Measurements from ENCODE around the gene CYP4F12.

Gene CYP4F12

GRCh38 chr19:15633082-15633835, 39.6 kb upstream of the CYP4F12 start:
- TF ChIP-seq, protein P1, sequence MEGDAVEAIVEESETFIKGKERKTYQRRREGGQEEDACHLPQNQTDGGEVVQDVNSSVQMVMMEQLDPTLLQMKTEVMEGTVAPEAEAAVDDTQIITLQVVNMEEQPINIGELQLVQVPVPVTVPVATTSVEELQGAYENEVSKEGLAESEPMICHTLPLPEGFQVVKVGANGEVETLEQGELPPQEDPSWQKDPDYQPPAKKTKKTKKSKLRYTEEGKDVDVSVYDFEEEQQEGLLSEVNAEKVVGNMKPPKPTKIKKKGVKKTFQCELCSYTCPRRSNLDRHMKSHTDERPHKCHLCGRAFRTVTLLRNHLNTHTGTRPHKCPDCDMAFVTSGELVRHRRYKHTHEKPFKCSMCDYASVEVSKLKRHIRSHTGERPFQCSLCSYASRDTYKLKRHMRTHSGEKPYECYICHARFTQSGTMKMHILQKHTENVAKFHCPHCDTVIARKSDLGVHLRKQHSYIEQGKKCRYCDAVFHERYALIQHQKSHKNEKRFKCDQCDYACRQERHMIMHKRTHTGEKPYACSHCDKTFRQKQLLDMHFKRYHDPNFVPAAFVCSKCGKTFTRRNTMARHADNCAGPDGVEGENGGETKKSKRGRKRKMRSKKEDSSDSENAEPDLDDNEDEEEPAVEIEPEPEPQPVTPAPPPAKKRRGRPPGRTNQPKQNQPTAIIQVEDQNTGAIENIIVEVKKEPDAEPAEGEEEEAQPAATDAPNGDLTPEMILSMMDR (IDR thresholded peaks at IDR 0.05; ENCODE audit: low read depth, low read length): no peak
- Histone ChIP-seq H3K4me3 (ENCODE audit: low read depth, low read length) (no peak overlapping the region), H3K9me3 (no peaks in the 10 kb centered on the region), H3K27me3 (no peaks in the 10 kb centered on the region), H3K36me3 (no peaks in the 10 kb centered on the region), H3K4me1 (no peaks in the 10 kb centered on the region)
- DNase-seq: no peak

DNA sequence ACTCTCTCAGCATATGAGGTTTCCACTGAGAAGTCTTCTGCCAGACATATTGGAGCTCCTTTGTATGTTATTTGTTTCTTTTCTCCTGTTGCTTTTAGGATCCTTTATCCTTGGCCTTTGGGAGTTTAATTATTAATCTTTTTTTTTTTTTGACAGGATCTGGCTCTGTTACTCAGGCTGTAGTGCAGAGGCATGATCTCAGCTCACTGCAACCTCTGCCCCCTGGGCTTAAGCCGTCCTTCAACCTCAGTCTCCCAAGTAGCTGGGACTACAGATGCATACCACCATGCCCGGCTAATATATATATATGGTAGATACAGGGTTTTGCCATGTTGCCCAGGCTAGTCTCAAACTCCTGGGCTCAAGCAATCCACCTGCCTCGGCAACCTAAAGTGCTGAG, 38.8 kb upstream of the CYP4F12 start:
- DNase-seq: no peak
- TF ChIP-seq, protein P1 (IDR thresholded peaks at IDR 0.05; ENCODE audit: low read depth, low read length): no peak
- no peaks in the 10 kb centered on the region for H3K36me3 ChIP-seq
- H3K4me1 ChIP-seq: no peaks in the 10 kb centered on the region
- H3K9me3 ChIP-seq: no peaks in the 10 kb centered on the region
- no peak overlapping the region for H3K4me3 ChIP-seq (ENCODE audit: low read depth, low read length)
- no peaks in the 10 kb centered on the region for H3K27me3 ChIP-seq

- Histone ChIP-seq H3K27me3 (no peaks in the 10 kb centered on the region), H3K9me3 (no peaks in the 10 kb centered on the region), H3K36me3 (no peaks in the 10 kb centered on the region), H3K4me3 (ENCODE audit: low read depth, low read length) (no peak overlapping the region), H3K4me1 (no peaks in the 10 kb centered on the region)
- TF ChIP-seq, protein P1 (IDR thresholded peaks at IDR 0.05; ENCODE audit: low read depth, low read length): no peak
- no peak for DNase-seq
Observed at GRCh38 chr19:15635016-15635805, 37.7 kb upstream of the CYP4F12 start.

DNA sequence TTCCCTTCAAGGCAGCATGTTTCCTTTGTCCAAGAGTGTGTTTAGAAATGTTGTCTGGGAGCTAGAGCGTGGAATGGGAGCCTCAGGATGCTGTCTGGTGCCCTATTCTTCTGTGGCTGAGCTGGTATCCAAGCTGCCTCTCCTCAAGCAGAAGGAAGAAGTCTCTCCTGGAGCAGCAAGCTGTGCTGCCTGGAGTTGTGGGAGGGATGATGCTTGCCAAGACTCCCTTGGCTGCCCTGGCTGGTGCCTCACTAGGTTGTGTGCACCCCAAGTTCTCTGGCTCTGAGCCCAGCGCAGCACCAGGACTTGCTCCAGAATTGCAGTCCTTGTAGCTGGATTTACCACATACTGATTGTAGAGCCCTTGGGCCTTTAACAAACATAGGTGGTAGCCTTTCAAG, 36.9 kb upstream of the CYP4F12 start:
- no peak overlapping the region for H3K4me3 ChIP-seq (ENCODE audit: low read depth, low read length)
- no peaks in the 10 kb centered on the region for H3K9me3 ChIP-seq
- no peak for DNase-seq
- no peaks in the 10 kb centered on the region for H3K36me3 ChIP-seq
- no peaks in the 10 kb centered on the region for H3K27me3 ChIP-seq
- TF ChIP-seq, protein P1 (IDR thresholded peaks at IDR 0.05; ENCODE audit: low read depth, low read length): no peak
- no peaks in the 10 kb centered on the region for H3K4me1 ChIP-seq

DNA sequence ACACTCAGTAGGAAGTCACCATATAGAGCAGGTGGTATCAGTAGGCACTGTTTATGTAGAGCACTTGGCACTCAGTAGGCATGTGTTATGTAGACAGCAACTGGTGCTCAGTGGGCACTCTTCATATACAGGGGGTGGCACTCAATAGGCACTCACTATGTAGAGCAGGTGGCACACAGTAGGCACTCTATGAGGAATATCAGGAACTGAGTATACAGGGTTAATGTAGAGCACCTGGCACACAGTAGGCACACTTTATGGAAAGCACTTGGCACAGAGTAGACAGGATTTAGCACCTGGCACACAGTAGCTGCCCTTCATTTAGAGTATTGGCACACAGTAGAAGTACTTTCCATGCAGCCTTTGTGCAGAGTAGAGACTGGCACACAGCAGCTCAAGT, 33.3 kb upstream of the CYP4F12 start:
- Histone ChIP-seq H3K27me3 (no peaks in the 10 kb centered on the region), H3K4me1 (no peaks in the 10 kb centered on the region), H3K9me3 (no peaks in the 10 kb centered on the region), H3K4me3 (ENCODE audit: low read depth, low read length) (no peak overlapping the region), H3K36me3 (no peaks in the 10 kb centered on the region)
- TF ChIP-seq, protein P1 (IDR thresholded peaks at IDR 0.05; ENCODE audit: low read depth, low read length): no peak
- no peak for DNase-seq
